ENCODE measurements around the gene FLRT2. TPM values are rescaled to one million over a fixed set of nuclear protein-coding genes. Genes with fewer than 3 reads are reported as not detected.

Gene FLRT2
- total RNA-seq, 1 experiment from 2014 or later, result 0.43 TPM

DNA sequence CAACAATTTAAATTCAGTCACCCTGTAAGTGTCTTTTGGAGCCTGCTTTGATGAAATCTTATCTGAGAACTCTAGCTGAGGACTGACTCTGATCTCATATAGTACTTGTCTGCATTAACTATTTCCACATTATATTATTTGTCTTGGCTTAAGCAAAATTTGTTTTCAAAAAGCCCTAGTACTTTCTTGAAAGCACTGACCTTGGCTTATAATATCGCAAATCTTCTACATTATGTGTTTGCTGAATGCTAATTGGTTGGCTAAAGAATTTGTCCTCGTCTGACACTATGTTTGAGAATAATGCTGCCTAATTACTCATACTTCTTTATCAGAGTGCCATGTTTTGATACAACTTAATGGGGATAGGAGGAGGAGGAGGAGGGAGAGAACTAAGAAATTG lies 46.9 kb upstream of the FLRT2 start:
- peaks cover 36% of the 10 kb centered on the region for H3K4me1 ChIP-seq
- BruUV-seq (replicated peaks), result no TSS peak
- no peak for TF ChIP-seq CTCF (IDR thresholded peaks at IDR 0.05; ENCODE audit: insufficient read depth in 1 of 2, low read depth in 1 of 2, low read length in 1 of 2, severe bottlenecking in 1 of 2, unreplicated experiment in 1 of 2)
- H3K4me3 ChIP-seq (ENCODE audit: low read depth, low read length), result no peak overlapping the region
- no peaks in the 10 kb centered on the region for H3K9me3 Mint-ChIP-seq (ENCODE audit: unreplicated experiment)
- H3K27me3 Mint-ChIP-seq (ENCODE audit: insufficient read depth, unreplicated experiment), result no peaks in the 10 kb centered on the region
- no peaks in the 10 kb centered on the region for H3K27me3 ChIP-seq (replicated peaks; ENCODE audit: control insufficient read depth, insufficient read depth, low read length)
- H3K4me1 Mint-ChIP-seq (ENCODE audit: low read depth, unreplicated experiment), result peaks cover 37% of the 10 kb centered on the region
- ChIA-PET POLR2A (no interaction called here), CTCF (interaction anchor here (1.0 kb wide), 1 partner anchor 52 kb away, joined by 3 read pairs; no protein-coding TSS in a partner anchor)
- DNase-seq, result no peak
- H3K9me3 ChIP-seq, result no peaks in the 10 kb centered on the region
- intact Hi-C loops (cut with micrococcal nuclease; ENCODE audit: unreplicated experiment), result no loop called here
- no peaks in the 10 kb centered on the region for H3K36me3 Mint-ChIP-seq (ENCODE audit: insufficient read depth, unreplicated experiment)
- peak overlapping the region; percentile 75 for H3K27ac Mint-ChIP-seq (ENCODE audit: unreplicated experiment)
- H3K36me3 ChIP-seq (ENCODE audit: control insufficient read depth, insufficient read depth, low read length), result no peaks in the 10 kb centered on the region
- peak overlapping the region; percentile 42 for H3K4me3 Mint-ChIP-seq (ENCODE audit: unreplicated experiment)

GRCh38 chr14:85483652-85484051 lies 46.3 kb upstream of the FLRT2 start:
- Mint-ChIP-seq H3K27ac (ENCODE audit: unreplicated experiment) (peak overlapping the region; percentile 75), H3K9me3 (ENCODE audit: unreplicated experiment) (no peaks in the 10 kb centered on the region), H3K27me3 (ENCODE audit: insufficient read depth, unreplicated experiment) (no peaks in the 10 kb centered on the region), H3K4me1 (ENCODE audit: low read depth, unreplicated experiment) (peaks cover 37% of the 10 kb centered on the region), H3K36me3 (ENCODE audit: insufficient read depth, unreplicated experiment) (no peaks in the 10 kb centered on the region), H3K4me3 (ENCODE audit: unreplicated experiment) (no peak overlapping the region)
- H3K9me3 ChIP-seq, result no peaks in the 10 kb centered on the region
- no peak for DNase-seq
- H3K27me3 ChIP-seq (replicated peaks; ENCODE audit: control insufficient read depth, insufficient read depth, low read length), result no peaks in the 10 kb centered on the region
- CTCF ChIA-PET, result no interaction called here
- POLR2A ChIA-PET, result no interaction called here
- no peak for TF ChIP-seq CTCF (IDR thresholded peaks at IDR 0.05; ENCODE audit: insufficient read depth in 1 of 2, low read depth in 1 of 2, low read length in 1 of 2, severe bottlenecking in 1 of 2, unreplicated experiment in 1 of 2)
- intact Hi-C loops (cut with micrococcal nuclease; ENCODE audit: unreplicated experiment), result no loop called here
- no TSS peak for BruUV-seq (replicated peaks)
- no peaks in the 10 kb centered on the region for H3K36me3 ChIP-seq (ENCODE audit: control insufficient read depth, insufficient read depth, low read length)
- peaks cover 36% of the 10 kb centered on the region for H3K4me1 ChIP-seq
- H3K4me3 ChIP-seq (ENCODE audit: low read depth, low read length), result no peak overlapping the region

DNA sequence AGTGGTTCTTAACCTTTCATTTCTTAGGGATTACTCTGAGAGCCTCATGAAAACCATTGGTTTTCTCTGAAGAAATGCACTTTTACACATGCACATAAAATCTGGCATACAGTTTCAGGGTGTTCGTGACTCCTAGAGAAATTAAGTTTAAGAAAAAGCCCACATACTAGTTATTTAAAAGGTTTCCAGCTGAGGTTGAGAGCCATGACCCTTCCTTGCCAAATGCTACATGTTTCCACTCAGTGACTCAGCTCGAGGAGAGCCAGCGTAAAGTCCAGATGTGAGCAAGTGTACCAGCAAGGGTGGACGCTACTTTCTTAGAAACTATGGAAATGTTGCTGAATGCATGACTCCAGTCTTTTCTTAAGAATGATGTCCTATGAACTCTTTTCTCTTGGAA lies 42.7 kb upstream of the FLRT2 start:
- ChIA-PET CTCF (no interaction called here), POLR2A (no interaction called here)
- no peak for TF ChIP-seq CTCF (IDR thresholded peaks at IDR 0.05; ENCODE audit: insufficient read depth in 1 of 2, low read depth in 1 of 2, low read length in 1 of 2, severe bottlenecking in 1 of 2, unreplicated experiment in 1 of 2)
- Mint-ChIP-seq H3K4me1 (ENCODE audit: low read depth, unreplicated experiment) (peaks cover 20% of the 10 kb centered on the region), H3K27me3 (ENCODE audit: insufficient read depth, unreplicated experiment) (no peaks in the 10 kb centered on the region), H3K9me3 (ENCODE audit: unreplicated experiment) (peaks cover 20% of the 10 kb centered on the region), H3K36me3 (ENCODE audit: insufficient read depth, unreplicated experiment) (no peaks in the 10 kb centered on the region), H3K4me3 (ENCODE audit: unreplicated experiment) (no peak overlapping the region), H3K27ac (ENCODE audit: unreplicated experiment) (no peak overlapping the region)
- no peaks in the 10 kb centered on the region for H3K9me3 ChIP-seq
- H3K4me1 ChIP-seq, result peaks cover 20% of the 10 kb centered on the region
- intact Hi-C loops (cut with micrococcal nuclease; ENCODE audit: unreplicated experiment), result no loop called here
- H3K27me3 ChIP-seq (replicated peaks; ENCODE audit: control insufficient read depth, insufficient read depth, low read length), result no peaks in the 10 kb centered on the region
- H3K36me3 ChIP-seq (ENCODE audit: control insufficient read depth, insufficient read depth, low read length), result no peaks in the 10 kb centered on the region
- no TSS peak for BruUV-seq (replicated peaks)
- no peak for DNase-seq
- no peak overlapping the region for H3K4me3 ChIP-seq (ENCODE audit: low read depth, low read length)

Data from Caco-2 (cell line).